Fibroblast of skin of back (primary cell): ENCODE measurements around the gene ADPRH. TPM values are rescaled to one million over a fixed set of nuclear protein-coding genes. Genes with fewer than 3 reads are reported as not detected.
"Not testable (repeated sequence)": the region's sequence is repeated elsewhere in the genome, so short reads cannot be mapped to it uniquely, and the experiment has no call there.

ENCODE experiments used
- DNase-seq: peaks from one replicate; pipeline ENCODE4 v3.0.0-alpha.2; 2013
- polyA plus RNA-seq, 2 experiments: library from polyadenylated mRNA; unstranded; fragments of 120-200 nt; gene quantifications; one replicate each; pipeline ENCODE4 v1.2.1, GENCODE V29; 2013; ENCODE audit not compliant: insufficient read length in 2 of 2

Gene ADPRH
- polyA plus RNA-seq (2013, experiment 1 of 2; ENCODE audit: insufficient read length) = 1.7 TPM
- 1.8 TPM for polyA plus RNA-seq (2013, experiment 2 of 2; ENCODE audit: insufficient read length)

- DNase-seq = peak; percentile 60
Measured at GRCh38 chr3:119579366-119580066, at the start of gene ADPRH. ADPRH (plus strand) TSS chr3:119579492; CDS start chr3:119582170, 2,678 bp downstream.

GRCh38 chr3:119529883-119530282 lies 49.4 kb upstream of the ADPRH start:
- peak; percentile 72 for DNase-seq

DNA sequence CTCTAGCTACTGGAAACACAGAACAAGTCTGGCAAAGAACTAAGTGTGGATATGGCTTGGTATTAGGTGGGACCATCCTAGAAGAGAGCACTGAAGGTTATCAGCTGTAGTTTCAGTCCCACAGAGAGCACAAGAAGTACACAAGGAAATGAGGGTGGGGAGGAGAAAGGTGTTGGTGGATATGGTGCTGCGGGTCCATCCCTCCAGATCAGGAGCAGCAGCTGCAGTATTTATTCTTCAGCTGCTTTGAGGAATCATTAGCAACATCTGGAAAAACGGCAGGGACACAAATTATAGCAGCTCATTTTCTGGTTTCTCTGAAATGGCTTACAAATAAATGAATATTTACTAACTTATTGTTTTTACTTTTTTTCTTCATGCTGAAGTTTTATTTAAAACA lies 48.8 kb upstream of the ADPRH start:
- no peak for DNase-seq

GRCh38 chr3:119531151-119531550 lies 48.1 kb upstream of the ADPRH start:
- no peak for DNase-seq

DNA sequence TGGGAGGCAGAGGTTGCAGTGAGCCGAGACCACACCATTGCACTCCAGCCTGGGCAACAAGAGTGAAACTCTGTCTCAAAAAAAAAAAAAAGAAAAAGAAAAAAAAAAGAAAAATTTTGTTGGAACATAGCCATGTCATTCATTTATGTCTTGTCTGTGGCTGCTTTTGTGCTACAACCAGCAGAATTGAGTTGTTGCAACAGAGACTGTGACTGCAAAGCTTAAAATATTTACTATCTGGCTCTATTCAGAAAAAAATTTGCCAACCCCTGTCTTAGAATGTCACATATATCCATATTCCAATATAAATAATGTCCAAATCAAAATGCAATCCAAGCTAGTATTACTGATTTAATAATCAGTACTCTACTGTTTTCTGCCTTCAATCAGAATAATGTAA lies 45.0 kb upstream of the ADPRH start:
- no peak for DNase-seq

- DNase-seq = no peak
Measured at GRCh38 chr3:119536757-119537156, 42.5 kb upstream of the ADPRH start.

- no peak for DNase-seq
Measured at GRCh38 chr3:119538772-119539171, 40.5 kb upstream of the ADPRH start.

DNA sequence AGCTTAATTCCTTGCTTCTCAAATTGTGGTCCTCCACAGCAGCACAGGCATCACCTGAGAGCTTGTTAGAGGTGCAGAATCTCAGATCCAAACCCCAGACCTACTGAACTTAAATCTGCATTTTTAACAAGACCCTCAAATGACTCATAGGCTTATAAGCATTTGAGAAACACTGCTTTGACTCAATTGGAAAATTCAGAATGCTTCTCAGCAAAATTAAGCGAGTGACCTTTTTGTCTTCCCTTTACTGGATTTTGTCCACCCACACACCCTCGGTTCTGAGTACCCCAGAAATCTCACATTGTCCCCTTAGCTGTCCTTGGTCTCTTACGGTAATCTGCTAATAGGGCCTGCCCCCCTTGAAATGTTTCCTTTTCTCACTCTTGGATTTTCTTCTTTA lies 37.7 kb upstream of the ADPRH start:
- DNase-seq = no peak

DNA sequence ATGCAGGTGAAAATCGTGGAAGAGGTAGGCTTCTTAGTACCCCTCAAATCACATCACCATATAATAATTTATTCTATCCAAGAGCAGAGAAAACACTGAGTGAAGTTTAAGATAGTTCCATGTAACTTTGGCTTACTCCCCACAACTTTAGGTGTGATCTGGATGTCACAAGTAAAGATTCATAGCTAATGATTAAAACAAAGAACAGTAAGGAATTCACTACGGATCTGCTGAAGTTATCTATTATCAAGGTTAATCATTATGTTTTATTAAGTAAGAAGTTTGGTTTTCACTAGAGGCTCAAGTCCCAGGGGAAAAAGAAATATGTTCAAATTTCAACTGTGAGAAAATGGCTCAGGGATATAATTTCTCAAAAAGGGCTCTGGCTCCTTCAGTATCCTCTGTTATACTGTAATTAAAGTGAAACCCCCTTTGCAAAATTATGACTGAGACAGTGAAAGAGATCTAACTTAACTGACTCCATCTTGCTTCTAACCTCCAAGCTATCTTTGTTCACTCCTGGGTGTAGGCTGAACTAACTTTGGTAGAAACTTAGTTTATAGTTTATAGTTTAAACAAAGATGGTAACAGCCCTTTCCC lies 37.0 kb upstream of the ADPRH start:
- DNase-seq = no peak

DNA sequence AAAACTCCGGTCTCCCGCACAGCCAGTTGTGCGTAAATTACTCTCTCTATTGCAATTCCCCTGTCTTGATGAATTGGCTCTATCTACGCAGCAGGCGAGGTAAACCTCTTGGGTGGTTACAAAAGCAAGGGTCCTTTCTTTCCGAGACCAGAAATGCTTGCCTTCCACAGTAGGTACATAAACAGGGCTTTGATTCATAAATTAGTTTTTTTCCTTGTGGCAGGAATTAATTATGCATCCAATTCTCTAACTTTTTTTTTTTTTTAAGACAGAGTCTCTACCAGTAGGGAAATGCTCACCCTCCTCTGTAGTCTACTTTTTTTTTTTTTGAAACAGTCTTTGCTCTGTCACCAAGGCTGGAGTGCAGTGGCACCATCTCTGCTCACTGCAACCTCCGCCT lies 36.1 kb upstream of the ADPRH start:
- DNase-seq = no peak

DNA sequence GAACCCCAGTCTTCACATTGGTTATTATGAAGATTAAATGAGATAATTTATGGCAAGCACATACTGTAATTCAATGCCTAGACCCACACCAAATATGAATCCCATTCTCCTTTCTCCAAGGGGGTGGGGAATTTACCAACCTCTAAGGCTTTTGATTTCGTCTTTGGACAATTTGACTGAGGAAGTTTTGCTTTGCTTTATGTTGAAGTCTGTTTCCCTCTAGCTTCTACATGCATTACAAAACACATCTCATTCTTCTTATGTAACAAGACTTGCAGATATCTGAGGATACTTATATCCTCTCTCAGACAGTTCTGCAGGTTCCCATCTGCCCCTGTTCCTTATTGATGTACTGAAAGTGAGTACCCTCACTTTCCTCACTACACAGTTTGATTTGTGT lies 32.1 kb upstream of the ADPRH start:
- no peak for DNase-seq

DNA sequence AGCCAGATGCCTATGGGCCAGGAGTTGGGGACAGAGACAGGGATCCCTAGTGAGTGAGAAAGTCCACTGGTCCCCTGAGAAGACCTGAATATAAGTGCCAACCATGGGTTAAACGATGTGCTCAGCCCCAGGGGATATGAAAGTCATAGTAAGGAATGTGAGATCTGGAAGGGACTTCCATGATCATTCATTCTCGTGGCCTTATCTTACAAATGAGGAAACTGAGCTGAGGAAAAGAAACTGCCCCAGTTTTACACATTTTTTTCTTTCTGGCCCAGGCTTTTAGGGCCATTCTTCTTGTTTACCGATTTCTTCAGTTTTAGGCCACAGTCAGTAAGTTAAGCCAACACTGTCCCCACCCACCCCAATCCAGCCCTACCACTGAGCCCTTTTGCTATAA lies 31.0 kb upstream of the ADPRH start:
- DNase-seq = peak; percentile 36

- DNase-seq = no peak
Measured at GRCh38 chr3:119550192-119550910, 28.9 kb upstream of the ADPRH start.

DNA sequence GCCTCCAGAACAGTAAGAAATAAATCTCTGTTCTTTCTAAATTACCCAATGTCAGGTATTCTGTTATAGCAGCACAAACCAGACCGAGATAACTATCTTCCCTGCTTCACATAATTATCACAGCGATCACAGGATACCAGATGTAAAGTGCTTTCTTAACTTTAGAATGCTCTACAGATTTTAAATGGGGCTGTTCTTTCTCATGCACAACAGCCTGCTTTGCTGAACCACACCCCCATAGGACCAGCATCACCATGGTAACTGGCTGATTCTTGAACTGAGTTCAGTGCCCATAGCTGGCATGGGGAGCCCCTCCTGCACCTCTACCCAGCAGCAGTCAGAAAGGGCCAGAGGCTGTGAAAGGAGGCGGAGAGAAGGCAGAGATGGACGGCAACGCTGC lies 27.7 kb upstream of the ADPRH start:
- DNase-seq = no peak

DNA sequence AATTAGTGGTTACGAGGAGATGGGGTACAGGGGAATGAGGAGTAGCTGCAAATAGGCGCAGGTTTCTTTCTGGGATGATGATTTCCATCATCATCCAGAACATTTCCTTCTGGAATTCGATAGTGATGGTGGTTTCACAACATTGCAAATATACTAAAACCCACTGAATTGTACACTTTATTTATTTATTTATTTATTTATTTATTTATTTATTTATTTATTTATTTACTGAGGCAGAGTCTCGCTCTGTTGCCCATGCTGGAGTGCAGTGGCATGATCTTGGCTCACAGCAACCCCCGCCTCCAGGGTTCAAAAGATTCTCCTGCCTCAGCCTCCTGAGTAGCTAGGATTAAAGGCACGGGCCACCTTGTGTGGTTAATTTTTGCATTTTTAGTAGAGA lies 26.4 kb upstream of the ADPRH start:
- DNase-seq = not testable (repeated sequence)

GRCh38 chr3:119553823-119554415 lies 25.4 kb upstream of the ADPRH start:
- DNase-seq = no peak

DNA sequence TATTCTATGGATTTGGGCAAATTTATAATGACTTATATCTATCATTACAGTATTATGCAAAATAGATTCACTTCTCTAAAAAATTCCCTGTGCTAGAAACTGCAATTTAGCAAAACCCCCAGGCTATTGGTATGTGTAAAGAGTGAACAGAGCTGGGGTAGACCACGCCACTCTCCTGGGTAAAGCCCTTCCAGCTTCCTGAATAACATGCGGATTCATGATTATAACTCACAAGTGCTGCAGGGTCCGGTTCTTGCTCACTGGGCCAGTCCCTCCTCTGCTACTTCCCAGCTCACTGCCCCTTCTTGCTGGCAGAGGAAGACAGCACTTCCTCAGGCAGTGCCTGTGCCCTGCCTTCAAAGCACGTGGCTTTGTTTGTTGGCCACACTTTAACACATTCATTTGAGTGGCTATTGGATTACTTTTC lies 24.0 kb upstream of the ADPRH start:
- no peak for DNase-seq

GRCh38 chr3:119555929-119556328 lies 23.4 kb upstream of the ADPRH start:
- no peak for DNase-seq

DNA sequence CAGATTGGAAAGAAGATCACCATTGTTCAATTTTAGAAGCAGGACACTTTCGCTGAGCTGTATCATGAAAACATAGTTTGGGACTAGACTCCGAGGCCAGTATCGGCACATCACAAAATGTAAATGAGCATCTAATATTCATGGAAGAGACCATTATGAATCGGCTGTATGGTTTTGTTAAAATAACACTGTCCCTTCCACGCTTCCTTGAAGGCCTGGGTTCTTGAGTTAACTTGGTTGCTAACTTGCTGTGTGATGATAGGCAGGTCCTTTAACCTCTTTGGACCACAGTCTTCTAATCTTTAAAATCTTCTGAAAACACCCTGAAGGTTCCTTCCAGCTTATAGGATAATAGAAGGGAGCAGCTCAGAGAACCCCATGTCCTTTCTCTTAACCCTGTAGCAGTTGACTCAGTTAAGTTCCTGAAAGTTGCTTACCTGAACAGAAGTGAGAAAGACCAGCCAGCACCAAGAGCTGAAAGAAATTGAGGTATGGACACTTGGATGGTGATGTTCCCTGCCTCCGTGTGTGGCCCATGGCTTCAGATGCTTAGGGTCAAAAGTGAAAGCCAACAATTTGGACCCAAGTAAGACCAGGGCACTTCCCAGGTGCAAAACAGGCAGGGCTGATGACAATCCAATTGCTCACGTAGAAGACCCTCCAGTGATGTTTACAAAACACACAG lies 22.0 kb upstream of the ADPRH start:
- DNase-seq = no peak

DNA sequence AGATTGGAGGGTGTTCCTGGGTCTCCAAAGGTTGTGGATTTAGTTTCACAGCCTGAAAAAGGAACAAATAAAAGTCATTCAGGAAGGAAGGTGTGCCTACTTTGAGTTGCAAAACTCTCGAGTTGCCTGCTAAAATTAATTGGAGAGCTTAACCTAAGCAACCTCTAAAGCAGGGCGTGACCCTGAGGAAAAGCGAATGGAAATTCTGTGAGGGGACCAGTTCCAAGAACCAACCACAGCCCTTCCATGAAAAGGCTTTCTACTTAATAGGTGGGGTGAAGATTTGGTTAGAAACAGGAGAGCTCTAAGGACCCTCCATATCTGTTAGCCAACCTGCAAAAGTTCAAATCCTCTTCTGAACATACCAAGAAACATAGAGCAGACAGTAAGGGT lies 21.4 kb upstream of the ADPRH start:
- DNase-seq = no peak

- DNase-seq = no peak
Measured at GRCh38 chr3:119558626-119559317, 20.5 kb upstream of the ADPRH start.

DNA sequence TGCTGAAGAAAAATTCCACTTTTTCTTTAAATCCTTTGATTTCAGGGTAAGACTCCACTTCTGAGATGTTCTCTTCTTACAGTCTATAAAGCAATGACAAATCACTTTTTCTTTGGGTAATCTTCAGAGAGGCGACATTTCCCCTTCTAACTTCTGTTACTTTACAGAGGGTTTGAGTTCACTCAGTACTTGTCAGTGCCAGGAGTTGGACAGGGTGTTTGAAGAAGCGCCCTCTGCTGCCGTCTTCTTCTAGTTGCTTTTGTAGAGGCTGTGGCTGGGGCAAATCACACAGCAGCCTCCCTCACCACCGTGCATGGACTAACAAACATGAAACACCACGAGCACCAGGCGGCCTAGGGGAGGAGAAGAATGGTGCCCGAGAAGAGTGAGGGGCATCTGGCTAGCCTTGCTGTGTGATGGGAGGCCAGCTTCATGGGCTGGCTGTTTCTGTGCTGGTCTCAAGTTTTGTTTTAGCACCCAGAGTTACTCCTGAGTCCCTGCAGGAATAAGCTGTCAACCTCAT lies 19.8 kb upstream of the ADPRH start, which contains the start of gene CD80:
Gene CD80 (minus strand): TSS at position 174 of the 523 bp plus-strand sequence. CDS start 1,886 bp downstream, outside the sequence.
- DNase-seq = peak; percentile 31
